Thoracic aorta (tissue), 2 donors: Measurements from ENCODE around the gene TRA2A. TPM values are rescaled to one million over a fixed set of nuclear protein-coding genes. Genes with fewer than 3 reads are reported as not detected.
A peak's percentile ranks its signal among the peaks of the same experiment; 100 is the strongest.

ENCODE experiments used
- ATAC-seq: fragments of 150-250 bp; one replicate; pipeline ENCODE4 v1.8.0; 2017; ENCODE audit warnings: low read depth; ENCODE audit not compliant: insufficient number of reproducible peaks, low FRiP score
- DNase-seq: peaks from one replicate; pipeline ENCODE4 v3.0.0-alpha.2; 2020; ENCODE audit warnings: low spot score
- H3K27ac ChIP-seq, 2 donors: fragments of 200-600 bp; sonication (generic); 1 replicate in 1 of 2; 2 replicates in 1 of 2; pipeline ENCODE4 v1.5.1; 2016; ENCODE audit warnings: mild to moderate bottlenecking in 2 of 2, moderate library complexity in 2 of 2
- H3K27me3 ChIP-seq: fragments of 200-600 bp; sonication (generic); replicated peaks from 2 replicates; pipeline ENCODE4 v1.6.0; 2016; ENCODE audit warnings: mild to moderate bottlenecking; ENCODE audit not compliant: insufficient read depth
- H3K36me3 ChIP-seq: fragments of 200-600 bp; sonication (generic); one replicate; pipeline ENCODE4 v1.5.1; 2016
- H3K4me1 ChIP-seq, 2 donors: fragments of 200-600 bp; sonication (generic); 1 replicate in 1 of 2; 2 replicates in 1 of 2; pipeline versions ENCODE4 v1.5.1 to v1.6.0; 2016; ENCODE audit warnings: low read depth in 2 of 2, mild to moderate bottlenecking in 1 of 2; ENCODE audit not compliant: control insufficient read depth in 1 of 2
- H3K4me3 ChIP-seq: fragments of 200-600 bp; sonication (generic); 2 replicates; pipeline ENCODE4 v1.5.1; 2016; ENCODE audit warnings: mild to moderate bottlenecking
- H3K9me3 ChIP-seq: fragments of 200-600 bp; sonication (generic); 2 replicates; pipeline ENCODE4 v1.5.1; 2016
- CTCF ChIP-seq: fragments of 200-600 bp; sonication (generic); IDR thresholded peaks from one replicate; pipeline ENCODE4 v1.5.1; 2019; ENCODE audit warnings: antibody characterized with exemption
- total RNA-seq, 2 donors: library from RNA; depleted of rRNA; stranded (reverse); fragments of >200 nt; gene quantifications; one replicate each; pipeline versions ENCODE4 v1.1.0 to v1.2.3, GENCODE V29; 2016

TRA2A gene
- total RNA-seq, 2 donors from 2014 or later = 23.0 to 55.0 TPM

DNA sequence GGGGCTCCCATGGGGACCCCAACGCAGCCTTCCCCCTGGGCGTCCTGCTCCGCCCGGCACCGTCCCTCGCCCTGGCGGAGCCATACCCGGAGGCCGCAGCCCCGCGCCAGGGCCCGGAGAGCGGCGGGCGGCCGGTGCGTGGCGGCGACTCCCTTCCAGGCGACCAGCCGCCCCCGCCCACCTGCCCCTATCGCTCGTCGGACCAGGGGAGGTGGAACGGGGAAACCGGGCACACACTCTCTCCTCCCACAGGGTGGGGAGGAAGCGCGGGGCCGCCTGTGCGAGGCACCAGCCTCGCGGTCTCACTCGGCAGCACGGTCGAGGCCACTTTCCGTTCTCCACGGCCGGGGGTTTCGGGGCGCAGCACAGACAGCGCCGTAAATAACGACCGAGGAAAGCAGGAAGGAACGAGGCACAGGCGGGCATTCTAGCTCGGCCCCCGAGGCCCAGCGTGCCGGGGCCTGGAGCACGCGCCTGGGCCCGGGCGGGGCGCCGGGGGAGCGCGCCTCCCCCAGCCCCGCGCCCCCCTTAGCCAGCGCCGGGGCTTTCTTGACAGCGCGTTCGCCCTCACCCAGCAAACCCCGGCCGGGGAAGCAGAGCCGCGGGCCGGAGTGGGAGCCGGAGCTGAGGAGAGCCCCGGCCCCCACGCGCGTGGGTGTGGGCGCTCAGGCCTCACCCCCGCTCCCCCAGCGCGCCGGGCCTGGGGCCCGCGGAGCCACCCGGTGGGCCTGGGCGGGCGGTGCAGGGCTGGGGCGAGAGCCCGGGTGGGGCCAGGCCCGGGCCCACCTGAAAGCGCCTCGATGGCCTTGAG, 62.4 kb downstream of the TRA2A start:
- DNase-seq (no peak), ATAC-seq (no peak)
- peak overlapping the region; percentile 61 for H3K4me3 ChIP-seq
- H3K9me3 ChIP-seq = no peaks in the 10 kb centered on the region
- peaks cover 31 to 41% of the 10 kb centered on the region in 2 donors for H3K4me1 ChIP-seq
- no peaks in the 10 kb centered on the region for H3K36me3 ChIP-seq
- peaks cover 55% of the 10 kb centered on the region for H3K27me3 ChIP-seq
- no peak for TF ChIP-seq CTCF
- no peak overlapping the region for H3K27ac ChIP-seq

GRCh38 chr7:23468526-23469149, 63.1 kb downstream of the TRA2A start:
- TF ChIP-seq CTCF = no peak
- DNase-seq (no peak), ATAC-seq (no peak)
- Histone ChIP-seq H3K36me3 (no peaks in the 10 kb centered on the region), H3K27ac (no peak overlapping the region), H3K4me1 (peaks cover 24 to 34% of the 10 kb centered on the region in 2 donors), H3K4me3 (peak overlapping the region; percentile 61), H3K9me3 (no peaks in the 10 kb centered on the region), H3K27me3 (peaks cover 48% of the 10 kb centered on the region)

DNA sequence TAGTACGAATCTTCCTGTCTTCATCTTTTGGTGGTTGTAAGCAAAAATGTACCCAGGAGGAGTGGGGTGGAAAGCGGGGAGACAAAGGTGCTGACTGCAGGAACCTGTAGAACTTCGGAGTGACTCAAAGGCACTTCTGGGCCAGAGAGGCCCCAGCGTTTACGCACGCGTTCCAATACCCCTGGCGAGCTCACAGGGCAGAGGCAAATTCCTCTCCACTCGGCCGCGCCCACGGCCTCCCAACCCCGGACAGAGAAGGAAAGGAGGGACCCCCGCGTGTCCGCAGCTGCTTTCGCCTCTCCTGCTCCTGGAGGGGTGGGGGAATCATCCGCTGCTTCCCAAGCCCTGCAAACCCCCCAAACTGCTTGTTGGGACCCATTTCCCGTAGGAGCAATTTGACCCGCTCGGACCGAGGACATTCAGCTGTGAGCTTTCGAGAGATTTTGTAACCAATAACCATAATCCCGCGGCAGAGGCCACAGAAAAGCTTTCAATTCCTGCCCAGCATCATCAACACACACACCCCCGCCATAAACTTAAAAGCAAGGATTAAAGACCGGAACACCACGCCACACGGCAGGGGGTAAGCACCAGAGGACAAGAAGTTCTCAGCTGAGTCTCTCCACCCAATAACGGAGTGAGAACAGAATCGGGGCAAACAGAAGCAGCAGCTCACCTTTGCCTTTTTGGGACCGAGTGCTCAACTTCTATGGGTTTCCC, 63.8 kb downstream of the TRA2A start:
- H3K4me3 ChIP-seq = peak overlapping the region; percentile 61
- H3K27me3 ChIP-seq = peaks cover 41% of the 10 kb centered on the region
- H3K9me3 ChIP-seq = no peaks in the 10 kb centered on the region
- ATAC-seq (no peak), DNase-seq (no peak)
- no peak for TF ChIP-seq CTCF
- peaks cover 24 to 34% of the 10 kb centered on the region in 2 donors for H3K4me1 ChIP-seq
- no peaks in the 10 kb centered on the region for H3K36me3 ChIP-seq
- no peak overlapping the region for H3K27ac ChIP-seq

GRCh38 chr7:23467291-23467805, 64.4 kb downstream of the TRA2A start:
- peaks cover 35% of the 10 kb centered on the region for H3K27me3 ChIP-seq
- peaks cover 24 to 34% of the 10 kb centered on the region in 2 donors for H3K4me1 ChIP-seq
- DNase-seq (no peak), ATAC-seq (no peak)
- H3K27ac ChIP-seq = no peak overlapping the region
- no peaks in the 10 kb centered on the region for H3K36me3 ChIP-seq
- TF ChIP-seq CTCF = no peak
- no peak overlapping the region for H3K4me3 ChIP-seq
- H3K9me3 ChIP-seq = no peaks in the 10 kb centered on the region

GRCh38 chr7:23462846-23463245, 68.9 kb downstream of the TRA2A start:
- H3K9me3 ChIP-seq = no peaks in the 10 kb centered on the region
- H3K27me3 ChIP-seq = peaks cover 9% of the 10 kb centered on the region
- TF ChIP-seq CTCF = no peak
- DNase-seq (no peak), ATAC-seq (no peak)
- no peak overlapping the region for H3K27ac ChIP-seq
- peaks cover 0 to 3% of the 10 kb centered on the region in 2 donors for H3K4me1 ChIP-seq
- H3K36me3 ChIP-seq = no peaks in the 10 kb centered on the region
- H3K4me3 ChIP-seq = no peak overlapping the region
